Astrocyte of the hippocampus (primary cell): ENCODE data around the gene NFIX.
A peak's percentile ranks its signal among the peaks of the same experiment; 100 is the strongest.

Source experiments
- DNase-seq: peaks from one replicate; pipeline ENCODE4 v3.0.0; 2011; ENCODE audit warnings: low read depth, low spot score

The NFIX gene

GRCh38 chr19:13036366-13036976 is 41.2 kb downstream of the NFIX start:
- peak; percentile 76 for DNase-seq

- peak; percentile 83 for DNase-seq
Observed at GRCh38 chr19:13037161-13037560, 41.9 kb downstream of the NFIX start.

GRCh38 chr19:13037731-13038130 is 42.5 kb downstream of the NFIX start:
- DNase-seq = no peak

GRCh38 chr19:13038306-13039210 is 43.3 kb downstream of the NFIX start:
- no peak for DNase-seq

- DNase-seq = no peak
Observed at GRCh38 chr19:13039211-13039789, 44.0 kb downstream of the NFIX start.

- DNase-seq = no peak
Observed at GRCh38 chr19:13040232-13040947, 45.1 kb downstream of the NFIX start.

- DNase-seq = no peak
Observed at GRCh38 chr19:13040948-13041292, 45.6 kb downstream of the NFIX start.

- DNase-seq = no peak
Observed at GRCh38 chr19:13042443-13043130, 47.3 kb downstream of the NFIX start.

GRCh38 chr19:13043285-13043684 is 48.0 kb downstream of the NFIX start:
- no peak for DNase-seq

- DNase-seq = peak; percentile 81
Observed at GRCh38 chr19:13044231-13044836, 49.1 kb downstream of the NFIX start.

GRCh38 chr19:13045812-13046211 is 50.5 kb downstream of the NFIX start:
- no peak for DNase-seq

- DNase-seq = no peak
Observed at GRCh38 chr19:13047374-13047773, 52.1 kb downstream of the NFIX start.

GRCh38 chr19:13050274-13050673 is 55.0 kb downstream of the NFIX start:
- DNase-seq = no peak

- DNase-seq = peak; percentile 76
Observed at GRCh38 chr19:13051557-13052165, 56.4 kb downstream of the NFIX start.

- no peak for DNase-seq
Observed at GRCh38 chr19:13052447-13053175, 57.3 kb downstream of the NFIX start.

- DNase-seq = no peak
Observed at GRCh38 chr19:13053238-13053637, 58.0 kb downstream of the NFIX start.

- DNase-seq = peak; percentile 100
Observed at GRCh38 chr19:13053761-13054625, 58.7 kb downstream of the NFIX start.

- peak; percentile 51 for DNase-seq
Observed at GRCh38 chr19:13054626-13055212, 59.4 kb downstream of the NFIX start.
